ENCODE measurements around the gene PRKD3. TPM values are rescaled to one million over a fixed set of nuclear protein-coding genes. Genes with fewer than 3 reads are reported as not detected.

Gene PRKD3
- total and polyA plus RNA-seq, 2 of the 13 experiments (the other 11 are each of a cell fraction or from before 2014, with no cell fraction given), result 11.6 to 38.4 TPM

GRCh38 chr2:37357069-37357468 lies 32.4 kb upstream of the PRKD3 start:
- WGBS (ENCODE audit: low lambda C conversion rate), result 54% methylated on average over 1 of the region's 1 CpG
- no peak overlapping the region for H3K9ac ChIP-seq (ENCODE audit: insufficient read depth, low read depth, low read length)
- POLR2A ChIA-PET, result no interaction called here
- no peak overlapping the region for H3K4me3 ChIP-seq (replicated peaks in 1 of 3; ENCODE audit: insufficient read depth in 1 of 3, low read depth in 2 of 3, low read length in 3 of 3)
- H2AFZ ChIP-seq (ENCODE audit: low read length), result no peak overlapping the region
- no peak for FAIRE-seq
- no peak for ATAC-seq
- H3K36me3 ChIP-seq (replicated peaks in 1 of 2; ENCODE audit: control insufficient read depth in 1 of 2, insufficient read depth in 2 of 2, low read length in 2 of 2), result no peaks in the 10 kb centered on the region
- CTCF ChIA-PET (ENCODE audit: low intra/inter-chr PET ratio, low total read pairs), result no interaction called here
- intact Hi-C loops (cut with micrococcal nuclease; ENCODE audit: unreplicated experiment), result no loop called here
- H3K27ac ChIP-seq (ENCODE audit: extremely low read length, insufficient read depth, low read length), result no peak overlapping the region
- DNase-seq (ENCODE audit: low spot score), result no peak
- no peaks in the 10 kb centered on the region for H4K20me1 ChIP-seq (ENCODE audit: insufficient read depth, low read length)
- in situ Hi-C loops (cut with HindIII; ENCODE audit: extremely low pct_ligation_motif_present, low pct_unique_long_range_greater_than_20kb), result no loop called here
- H3K27me3 ChIP-seq (ENCODE audit: control insufficient read depth in 1 of 2, insufficient read depth in 2 of 2, low read length in 2 of 2), result peaks cover 0 to 16% of the 10 kb centered on the region in 2 experiments; a peak in 3 of 5 replicates
- no peak overlapping the region for H3K4me2 ChIP-seq (ENCODE audit: low read depth, low read length)
- H3K79me2 ChIP-seq (ENCODE audit: insufficient read depth, low read length), result no peaks in the 10 kb centered on the region
- H3K4me1 ChIP-seq (ENCODE audit: insufficient read depth, low read length), result no peaks in the 10 kb centered on the region
- no TSS peak for BruUV-seq (replicated peaks)
- no peaks in the 10 kb centered on the region for H3K9me3 ChIP-seq (ENCODE audit: low read length)
- TF ChIP-seq, protein P1, sequence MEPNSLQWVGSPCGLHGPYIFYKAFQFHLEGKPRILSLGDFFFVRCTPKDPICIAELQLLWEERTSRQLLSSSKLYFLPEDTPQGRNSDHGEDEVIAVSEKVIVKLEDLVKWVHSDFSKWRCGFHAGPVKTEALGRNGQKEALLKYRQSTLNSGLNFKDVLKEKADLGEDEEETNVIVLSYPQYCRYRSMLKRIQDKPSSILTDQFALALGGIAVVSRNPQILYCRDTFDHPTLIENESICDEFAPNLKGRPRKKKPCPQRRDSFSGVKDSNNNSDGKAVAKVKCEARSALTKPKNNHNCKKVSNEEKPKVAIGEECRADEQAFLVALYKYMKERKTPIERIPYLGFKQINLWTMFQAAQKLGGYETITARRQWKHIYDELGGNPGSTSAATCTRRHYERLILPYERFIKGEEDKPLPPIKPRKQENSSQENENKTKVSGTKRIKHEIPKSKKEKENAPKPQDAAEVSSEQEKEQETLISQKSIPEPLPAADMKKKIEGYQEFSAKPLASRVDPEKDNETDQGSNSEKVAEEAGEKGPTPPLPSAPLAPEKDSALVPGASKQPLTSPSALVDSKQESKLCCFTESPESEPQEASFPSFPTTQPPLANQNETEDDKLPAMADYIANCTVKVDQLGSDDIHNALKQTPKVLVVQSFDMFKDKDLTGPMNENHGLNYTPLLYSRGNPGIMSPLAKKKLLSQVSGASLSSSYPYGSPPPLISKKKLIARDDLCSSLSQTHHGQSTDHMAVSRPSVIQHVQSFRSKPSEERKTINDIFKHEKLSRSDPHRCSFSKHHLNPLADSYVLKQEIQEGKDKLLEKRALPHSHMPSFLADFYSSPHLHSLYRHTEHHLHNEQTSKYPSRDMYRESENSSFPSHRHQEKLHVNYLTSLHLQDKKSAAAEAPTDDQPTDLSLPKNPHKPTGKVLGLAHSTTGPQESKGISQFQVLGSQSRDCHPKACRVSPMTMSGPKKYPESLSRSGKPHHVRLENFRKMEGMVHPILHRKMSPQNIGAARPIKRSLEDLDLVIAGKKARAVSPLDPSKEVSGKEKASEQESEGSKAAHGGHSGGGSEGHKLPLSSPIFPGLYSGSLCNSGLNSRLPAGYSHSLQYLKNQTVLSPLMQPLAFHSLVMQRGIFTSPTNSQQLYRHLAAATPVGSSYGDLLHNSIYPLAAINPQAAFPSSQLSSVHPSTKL (CRISPR knock-in tag; IDR thresholded peaks at IDR 0.05), result no peak
- TF ChIP-seq SP5 (CRISPR knock-in tag; IDR thresholded peaks at IDR 0.05; ENCODE audit: borderline replicate concordance, low read depth), result no peak
- no peak for TF ChIP-seq PRDM10 (CRISPR knock-in tag; IDR thresholded peaks at IDR 0.05; ENCODE audit: low read depth)
- no peak for TF ChIP-seq ZNF580 (CRISPR knock-in tag; IDR thresholded peaks at IDR 0.05; ENCODE audit: borderline replicate concordance, low read depth)
- TF ChIP-seq, protein P2, sequence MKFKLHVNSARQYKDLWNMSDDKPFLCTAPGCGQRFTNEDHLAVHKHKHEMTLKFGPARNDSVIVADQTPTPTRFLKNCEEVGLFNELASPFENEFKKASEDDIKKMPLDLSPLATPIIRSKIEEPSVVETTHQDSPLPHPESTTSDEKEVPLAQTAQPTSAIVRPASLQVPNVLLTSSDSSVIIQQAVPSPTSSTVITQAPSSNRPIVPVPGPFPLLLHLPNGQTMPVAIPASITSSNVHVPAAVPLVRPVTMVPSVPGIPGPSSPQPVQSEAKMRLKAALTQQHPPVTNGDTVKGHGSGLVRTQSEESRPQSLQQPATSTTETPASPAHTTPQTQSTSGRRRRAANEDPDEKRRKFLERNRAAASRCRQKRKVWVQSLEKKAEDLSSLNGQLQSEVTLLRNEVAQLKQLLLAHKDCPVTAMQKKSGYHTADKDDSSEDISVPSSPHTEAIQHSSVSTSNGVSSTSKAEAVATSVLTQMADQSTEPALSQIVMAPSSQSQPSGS (CRISPR knock-in tag; IDR thresholded peaks at IDR 0.05), result no peak
- TF ChIP-seq GABPB1 (CRISPR knock-in tag; IDR thresholded peaks at IDR 0.05), result no peak
- no peak for TF ChIP-seq ZNF207 (IDR thresholded peaks at IDR 0.05; ENCODE audit: borderline replicate concordance)
- TF ChIP-seq ZNF720 (CRISPR knock-in tag; IDR thresholded peaks at IDR 0.05), result no peak
- TF ChIP-seq, protein P3, sequence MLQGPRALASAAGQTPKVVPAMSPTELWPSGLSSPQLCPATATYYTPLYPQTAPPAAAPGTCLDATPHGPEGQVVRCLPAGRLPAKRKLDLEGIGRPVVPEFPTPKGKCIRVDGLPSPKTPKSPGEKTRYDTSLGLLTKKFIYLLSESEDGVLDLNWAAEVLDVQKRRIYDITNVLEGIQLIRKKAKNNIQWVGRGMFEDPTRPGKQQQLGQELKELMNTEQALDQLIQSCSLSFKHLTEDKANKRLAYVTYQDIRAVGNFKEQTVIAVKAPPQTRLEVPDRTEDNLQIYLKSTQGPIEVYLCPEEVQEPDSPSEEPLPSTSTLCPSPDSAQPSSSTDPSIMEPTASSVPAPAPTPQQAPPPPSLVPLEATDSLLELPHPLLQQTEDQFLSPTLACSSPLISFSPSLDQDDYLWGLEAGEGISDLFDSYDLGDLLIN (CRISPR knock-in tag; IDR thresholded peaks at IDR 0.05; ENCODE audit: borderline replicate concordance), result no peak
- no peak for TF ChIP-seq MBD4 (IDR thresholded peaks at IDR 0.05; ENCODE audit: borderline replicate concordance, low read length)
- TF ChIP-seq BCL3 (CRISPR knock-in tag; IDR thresholded peaks at IDR 0.05), result no peak
- TF ChIP-seq YEATS2 (CRISPR knock-in tag; IDR thresholded peaks at IDR 0.05; ENCODE audit: borderline replicate concordance), result no peak
